Muscle layer of colon (tissue), 2 donors: ENCODE measurements around the gene ARHGAP36.

Experiments
- H3K27ac ChIP-seq: one replicate; pipeline ENCODE4 v1.7.0; 2013; ENCODE audit warnings: low read depth, mild to moderate bottlenecking, low read length, moderate library complexity
- H3K27me3 ChIP-seq, 2 donors: one replicate each; pipeline ENCODE4 v1.7.0; 2013; ENCODE audit warnings: low read length in 2 of 2, mild to moderate bottlenecking in 2 of 2; ENCODE audit not compliant: insufficient read depth in 2 of 2, control insufficient read depth in 1 of 2
- H3K36me3 ChIP-seq: one replicate; pipeline ENCODE4 v1.7.0; 2013; ENCODE audit warnings: mild to moderate bottlenecking, low read length; ENCODE audit not compliant: insufficient read depth
- H3K4me1 ChIP-seq: one replicate; pipeline ENCODE4 v1.7.0; 2013; ENCODE audit warnings: mild to moderate bottlenecking, low read length; ENCODE audit not compliant: insufficient read depth
- H3K4me3 ChIP-seq, 2 donors: one replicate each; pipeline ENCODE4 v1.7.0; 2013; ENCODE audit warnings: low read length in 2 of 2, low read depth in 1 of 2, mild to moderate bottlenecking in 1 of 2, moderate library complexity in 1 of 2
- H3K9ac ChIP-seq: one replicate; pipeline ENCODE4 v1.7.0; 2013; ENCODE audit warnings: low read length
- H3K9me3 ChIP-seq: one replicate; pipeline ENCODE4 v1.7.0; 2013; ENCODE audit warnings: mild to moderate bottlenecking, low read length
- donor health status: abdominal sarcoma.
- donor health status: Adenocarcinoma of cecum.

ARHGAP36 gene

DNA sequence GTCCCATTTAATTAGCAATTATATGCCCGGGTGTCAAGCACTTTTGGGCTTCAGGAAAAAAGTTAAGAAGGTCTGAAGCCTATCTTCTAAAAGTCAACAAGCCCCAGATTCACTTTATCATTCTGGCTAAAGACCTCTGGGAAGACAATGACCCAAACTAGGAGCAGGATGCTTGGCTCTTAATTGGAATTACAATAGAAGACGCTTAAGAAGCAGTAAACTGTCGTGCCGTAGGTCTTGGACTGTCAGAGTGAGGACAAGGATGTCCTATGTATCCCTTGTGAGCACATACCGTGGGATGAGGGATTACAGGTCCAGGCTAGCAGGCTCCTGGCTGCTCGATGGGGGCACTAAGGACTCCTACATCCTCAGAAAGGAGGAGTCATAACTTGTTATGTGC, 3.2 kb upstream of the ARHGAP36 start:
- Histone ChIP-seq H3K9ac (no peak overlapping the region), H3K4me1 (no peaks in the 10 kb centered on the region), H3K27me3 (peaks cover 7 to 20% of the 10 kb centered on the region in 2 donors)

DNA sequence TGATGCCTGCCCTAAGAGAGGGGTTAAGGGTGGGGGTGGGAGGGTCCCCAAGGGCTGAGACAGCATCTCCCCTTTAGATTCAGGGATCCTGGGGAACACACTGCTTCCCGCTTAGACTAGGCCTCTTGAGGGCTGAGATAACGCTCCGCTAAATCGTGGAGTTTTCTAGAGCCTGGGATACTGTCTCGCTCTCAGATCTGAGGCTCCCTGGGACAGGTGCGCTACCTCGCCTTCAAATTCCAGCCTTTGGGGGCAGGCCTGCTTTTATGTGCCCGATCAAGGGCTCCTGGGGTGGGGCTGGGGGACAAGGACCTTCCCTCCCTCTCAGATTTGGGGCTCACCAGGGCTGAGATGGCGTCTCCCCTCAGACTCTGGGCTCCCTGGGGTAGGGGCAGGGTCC, 440 bp upstream of the ARHGAP36 start:
- Histone ChIP-seq H3K9me3 (no peaks in the 10 kb centered on the region), H3K27ac (no peak overlapping the region), H3K4me1 (no peaks in the 10 kb centered on the region), H3K4me3 (no peak overlapping the region), H3K9ac (no peak overlapping the region), H3K36me3 (no peaks in the 10 kb centered on the region), H3K27me3 (peaks cover 10 to 21% of the 10 kb centered on the region in 2 donors)

More for the DNA sequence above, 3.2 kb upstream of the ARHGAP36 start:
- Histone ChIP-seq H3K9me3 (no peaks in the 10 kb centered on the region), H3K27ac (no peak overlapping the region), H3K4me3 (no peak overlapping the region), H3K36me3 (no peaks in the 10 kb centered on the region)

DNA sequence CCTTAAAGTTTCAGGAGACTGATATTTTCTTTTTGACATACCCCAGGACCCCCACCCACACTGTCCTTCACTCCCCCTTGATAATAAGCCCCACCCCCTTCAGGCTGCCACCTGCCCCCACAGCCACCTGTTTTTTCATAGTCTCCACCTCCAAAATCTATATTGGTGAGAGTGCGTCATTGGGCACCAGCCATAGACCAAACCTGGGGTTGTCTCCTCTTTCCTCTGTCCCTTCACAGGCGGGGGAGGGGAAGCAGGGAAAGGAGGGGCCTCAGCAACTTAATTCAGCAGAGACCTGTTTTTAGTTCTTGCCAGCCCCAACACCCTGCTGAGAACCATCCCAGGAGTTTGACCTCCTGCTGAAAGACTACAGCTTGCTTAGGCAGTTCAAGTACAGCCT, 1.1 kb downstream of the ARHGAP36 start:
- no peak overlapping the region for H3K27ac ChIP-seq
- H3K27me3 ChIP-seq, result peaks cover 14 to 21% of the 10 kb centered on the region in 2 donors

DNA sequence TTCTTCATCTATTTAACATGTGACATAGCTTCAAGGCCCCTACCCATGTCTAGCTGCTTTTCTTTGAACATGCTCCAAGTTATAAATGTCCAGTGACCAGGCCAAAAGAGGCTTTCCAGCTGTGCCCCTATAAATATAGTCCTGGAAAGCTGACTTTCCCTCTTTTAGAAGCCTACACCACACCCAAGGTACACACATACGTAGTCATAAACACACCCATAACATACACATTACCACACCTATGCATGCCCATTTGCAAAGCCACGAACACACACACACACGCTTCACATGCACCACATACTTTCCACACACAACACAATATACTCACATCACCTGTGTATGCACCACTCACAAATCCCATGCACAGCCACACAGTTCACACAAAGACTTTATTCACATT, 2.0 kb downstream of the ARHGAP36 start:
- Histone ChIP-seq H3K27me3 (peaks cover 14 to 21% of the 10 kb centered on the region in 2 donors), H3K36me3 (no peaks in the 10 kb centered on the region), H3K9me3 (no peaks in the 10 kb centered on the region), H3K9ac (no peak overlapping the region), H3K27ac (no peak overlapping the region), H3K4me3 (no peak overlapping the region), H3K4me1 (no peaks in the 10 kb centered on the region)

More for the DNA sequence above, 1.1 kb downstream of the ARHGAP36 start:
- Histone ChIP-seq H3K9ac (no peak overlapping the region), H3K36me3 (no peaks in the 10 kb centered on the region), H3K4me1 (no peaks in the 10 kb centered on the region), H3K4me3 (no peak overlapping the region), H3K9me3 (no peaks in the 10 kb centered on the region)

DNA sequence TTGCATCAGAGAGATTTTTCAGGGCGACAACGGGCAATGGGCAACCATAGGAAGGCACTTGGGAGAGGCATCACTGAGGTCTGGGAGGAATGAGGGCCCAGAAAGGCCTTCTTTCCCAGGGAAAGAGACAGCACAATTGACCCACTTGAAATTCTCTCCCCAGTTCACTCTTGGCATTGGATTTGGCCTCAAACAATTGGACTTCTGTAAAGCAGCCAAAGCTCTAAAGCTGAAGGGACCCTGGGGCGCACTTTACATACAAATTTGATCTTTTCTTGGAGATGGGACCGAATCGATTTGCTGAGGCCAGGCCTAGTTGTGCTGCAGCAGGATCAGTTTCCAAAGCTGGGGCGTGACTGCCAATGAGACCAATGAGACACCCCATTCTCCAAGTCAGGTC, 3.2 kb downstream of the ARHGAP36 start:
- Histone ChIP-seq H3K4me3 (no peak overlapping the region), H3K9ac (no peak overlapping the region), H3K4me1 (no peaks in the 10 kb centered on the region), H3K9me3 (no peaks in the 10 kb centered on the region), H3K36me3 (no peaks in the 10 kb centered on the region), H3K27me3 (peaks cover 21% of the 10 kb centered on the region in 2 donors), H3K27ac (no peak overlapping the region)

DNA sequence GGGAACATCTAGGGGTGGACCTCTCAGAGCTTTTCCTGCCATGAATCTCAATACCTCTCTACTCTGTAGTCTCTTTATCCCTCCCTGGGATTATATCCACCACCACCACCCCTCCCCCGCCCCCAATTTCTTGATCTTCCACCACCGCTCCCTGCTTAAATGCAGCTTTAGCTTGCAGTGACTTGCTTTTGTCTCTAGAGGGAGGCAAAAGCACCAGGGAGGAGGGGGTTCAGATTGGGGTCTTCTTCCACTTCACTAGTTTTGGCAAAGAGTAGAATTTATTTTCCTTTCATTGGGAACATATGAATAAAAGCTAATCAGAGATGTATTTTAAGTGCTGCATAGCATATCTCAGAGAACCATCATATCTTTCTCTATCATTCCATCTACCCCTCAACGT, 5.5 kb downstream of the ARHGAP36 start:
- no peak overlapping the region for H3K4me3 ChIP-seq
- peaks cover 26 to 27% of the 10 kb centered on the region in 2 donors for H3K27me3 ChIP-seq

DNA sequence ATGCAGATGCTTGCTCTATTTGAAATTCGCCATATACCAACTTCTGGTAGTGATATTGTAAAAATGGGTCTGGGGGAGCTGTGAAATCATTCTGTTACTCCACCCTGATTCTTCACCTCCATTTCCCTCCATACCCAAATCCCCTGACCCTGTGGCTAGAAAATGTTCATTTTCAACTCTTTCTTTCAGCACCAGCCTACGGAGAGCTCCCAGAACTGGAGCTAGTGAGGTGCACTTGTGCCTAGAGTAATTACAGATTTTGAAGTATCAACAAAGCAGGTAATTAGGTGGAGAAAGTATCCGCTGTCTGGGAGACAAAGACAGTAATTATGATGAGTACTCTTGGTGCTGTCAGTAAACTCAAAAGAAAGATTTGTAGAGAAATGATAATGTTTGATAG, 8.1 kb downstream of the ARHGAP36 start:
- Histone ChIP-seq H3K4me3 (no peak overlapping the region), H3K27ac (no peak overlapping the region), H3K27me3 (peaks cover 33 to 34% of the 10 kb centered on the region in 2 donors), H3K36me3 (no peaks in the 10 kb centered on the region), H3K9ac (no peak overlapping the region), H3K9me3 (no peaks in the 10 kb centered on the region), H3K4me1 (no peaks in the 10 kb centered on the region)

More for the DNA sequence above, 5.5 kb downstream of the ARHGAP36 start:
- H3K27ac ChIP-seq, result no peak overlapping the region
- no peaks in the 10 kb centered on the region for H3K9me3 ChIP-seq
- no peaks in the 10 kb centered on the region for H3K36me3 ChIP-seq
- H3K9ac ChIP-seq, result no peak overlapping the region
- H3K4me1 ChIP-seq, result no peaks in the 10 kb centered on the region

DNA sequence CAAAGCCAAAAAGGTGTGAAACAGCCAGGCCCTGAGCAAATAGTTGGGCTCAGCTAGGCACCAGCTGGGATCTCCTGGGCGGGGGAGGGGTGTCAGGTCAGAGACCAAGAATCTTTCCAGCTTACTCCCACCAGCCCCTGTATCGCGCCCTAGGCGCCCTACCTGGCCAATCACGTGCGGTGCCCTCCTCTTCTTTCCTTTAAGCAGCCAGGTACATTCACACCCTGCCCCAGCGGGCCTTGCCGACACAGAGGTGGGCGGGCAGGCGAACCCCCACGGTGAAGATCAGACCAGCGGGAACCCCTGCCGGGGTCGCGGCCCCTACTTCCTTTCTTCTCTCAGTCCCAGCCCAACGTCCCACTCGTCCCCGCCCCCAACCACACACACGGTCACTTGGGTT, 9.1 kb downstream of the ARHGAP36 start:
- Histone ChIP-seq H3K36me3 (no peaks in the 10 kb centered on the region), H3K9ac (no peak overlapping the region), H3K4me3 (no peak overlapping the region), H3K27me3 (peaks cover 30 to 38% of the 10 kb centered on the region in 2 donors), H3K27ac (no peak overlapping the region), H3K9me3 (no peaks in the 10 kb centered on the region), H3K4me1 (no peaks in the 10 kb centered on the region)

DNA sequence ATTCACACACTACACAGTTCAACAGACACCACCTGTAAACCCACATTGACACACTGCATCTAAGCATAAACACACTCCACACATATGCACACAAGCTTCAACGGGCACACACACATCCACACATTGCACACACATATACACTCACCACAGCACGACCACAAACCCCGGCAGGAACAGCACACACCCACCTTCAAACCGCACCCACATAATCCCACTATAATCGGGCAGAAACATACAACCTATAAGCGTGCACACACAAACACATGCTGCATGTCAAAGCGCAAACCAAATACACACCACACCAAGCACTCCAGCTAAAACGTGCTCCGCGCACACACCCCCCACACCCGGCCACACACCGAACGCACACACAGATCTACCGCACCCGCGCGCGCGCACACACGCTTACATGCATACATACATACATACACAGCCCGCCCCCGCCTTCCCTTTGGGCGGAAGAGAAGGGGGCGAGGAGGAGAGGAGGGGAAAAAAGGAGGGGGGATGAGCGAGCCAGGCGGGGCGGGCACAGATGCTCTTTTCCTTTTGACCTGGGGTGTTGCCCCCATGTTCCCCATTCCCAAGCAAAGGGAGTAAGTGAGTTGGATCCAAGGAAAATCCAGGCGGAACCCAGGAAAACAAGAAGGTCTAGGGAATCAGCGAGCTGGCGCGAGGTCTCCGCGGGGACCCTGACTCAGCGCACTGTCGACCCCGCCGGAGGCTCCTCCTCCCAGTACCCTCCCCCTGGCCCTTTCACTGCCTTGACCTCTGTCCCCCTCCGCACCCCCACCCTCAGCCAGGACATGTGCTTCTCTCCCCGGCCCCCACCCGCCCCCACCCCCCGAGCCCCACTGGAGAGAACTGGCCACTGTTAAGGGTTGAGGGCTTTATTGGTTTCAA, 9.9 kb downstream of the ARHGAP36 start:
- H3K4me3 ChIP-seq, result no peak overlapping the region
- peaks cover 32 to 39% of the 10 kb centered on the region in 2 donors for H3K27me3 ChIP-seq
- no peak overlapping the region for H3K27ac ChIP-seq
- H3K9me3 ChIP-seq, result no peaks in the 10 kb centered on the region
- no peaks in the 10 kb centered on the region for H3K4me1 ChIP-seq
- H3K9ac ChIP-seq, result no peak overlapping the region
- H3K36me3 ChIP-seq, result no peaks in the 10 kb centered on the region

DNA sequence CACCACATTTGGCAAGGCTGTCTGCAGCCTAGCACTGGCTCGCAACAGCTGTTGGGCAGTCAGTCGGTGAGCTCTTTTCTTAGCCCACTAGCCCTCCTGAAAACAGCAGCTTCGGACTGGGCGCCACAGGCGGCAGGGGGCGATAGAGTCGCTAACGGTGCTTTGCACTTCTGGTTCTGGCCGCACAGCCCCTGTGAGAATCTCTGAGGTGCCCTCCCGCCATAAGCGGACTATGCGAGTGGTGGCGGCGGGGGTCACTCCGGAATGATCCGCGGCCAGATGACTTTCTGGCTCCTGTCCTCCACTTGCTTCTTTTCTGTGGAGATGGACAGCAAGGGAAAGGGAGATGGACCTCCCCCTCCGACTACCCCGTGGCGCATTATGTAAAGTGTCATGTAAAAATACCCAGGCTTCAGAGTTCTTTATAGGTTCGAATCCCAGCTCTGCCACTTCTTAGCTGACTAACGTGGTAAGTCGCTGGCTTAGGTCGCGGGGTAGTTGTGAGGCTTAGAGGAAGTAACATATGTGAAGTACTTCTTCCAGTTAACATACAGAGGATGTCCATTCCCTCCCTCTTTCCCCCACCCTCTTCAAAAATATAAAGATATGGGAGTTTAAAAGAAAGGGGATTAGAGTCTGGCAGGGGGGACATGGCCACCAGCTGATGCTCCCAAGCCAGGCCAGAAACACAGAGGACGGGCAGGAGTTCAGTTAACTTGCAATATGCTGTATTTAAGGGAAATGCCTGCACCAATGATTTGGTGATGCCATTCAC, 11.0 kb downstream of the ARHGAP36 start:
- H3K27ac ChIP-seq, result no peak overlapping the region
- H3K4me3 ChIP-seq, result no peak overlapping the region
- H3K9ac ChIP-seq, result no peak overlapping the region
- H3K4me1 ChIP-seq, result no peaks in the 10 kb centered on the region
- no peaks in the 10 kb centered on the region for H3K36me3 ChIP-seq
- H3K9me3 ChIP-seq, result no peaks in the 10 kb centered on the region
- peaks cover 32 to 47% of the 10 kb centered on the region in 2 donors for H3K27me3 ChIP-seq

DNA sequence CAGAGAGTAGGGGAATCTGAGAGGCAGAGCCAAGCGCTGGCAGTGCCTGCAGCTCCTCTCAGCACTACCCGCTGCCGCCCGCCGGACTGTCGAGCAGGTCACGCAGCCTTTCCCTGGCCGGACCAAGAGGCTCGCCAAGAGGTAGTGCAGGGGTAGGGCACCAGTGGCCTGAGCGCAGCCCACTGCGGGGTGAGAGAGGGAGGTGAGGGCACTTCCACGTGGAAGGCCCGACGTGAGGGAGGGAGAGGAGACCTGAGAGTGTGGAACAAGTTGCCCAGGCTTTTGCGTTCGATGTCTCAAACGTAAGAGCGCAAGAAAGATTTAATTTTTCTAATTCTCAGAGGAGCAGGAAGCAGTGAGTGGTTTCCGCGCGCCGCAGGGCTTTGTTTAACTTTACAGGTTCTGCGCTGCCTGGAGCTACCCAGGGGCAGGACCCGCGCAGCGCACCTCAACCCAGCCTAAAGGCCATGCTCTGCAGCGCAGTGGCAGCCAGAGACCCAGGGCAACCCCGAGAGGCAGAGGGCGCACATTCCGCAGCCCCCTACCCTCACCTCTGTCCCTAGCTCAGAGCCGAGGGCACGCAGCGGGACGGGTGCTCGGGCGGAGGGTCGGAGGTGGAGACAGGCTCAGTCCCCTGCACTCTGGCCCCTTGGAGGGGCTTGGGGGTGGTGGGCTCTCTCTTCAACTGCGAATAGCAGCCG, 14.9 kb downstream of the ARHGAP36 start:
- H3K9me3 ChIP-seq, result no peaks in the 10 kb centered on the region
- H3K4me3 ChIP-seq, result no peak overlapping the region
- no peak overlapping the region for H3K9ac ChIP-seq
- no peaks in the 10 kb centered on the region for H3K4me1 ChIP-seq
- H3K27ac ChIP-seq, result no peak overlapping the region
- no peaks in the 10 kb centered on the region for H3K36me3 ChIP-seq
- peaks cover 21 to 37% of the 10 kb centered on the region in 2 donors for H3K27me3 ChIP-seq
